Lower lobe of right lung (tissue), 2 donors: ENCODE results near the gene ABCG8. TPM values are rescaled to one million over a fixed set of nuclear protein-coding genes. Genes with fewer than 3 reads are reported as not detected.

ENCODE experiments used
- ATAC-seq, 2 donors: fragments of 200-7000 bp; cut with Tn5 transposase; one replicate each; pipeline ENCODE4 v1.9.1; 2020 to 2022; ENCODE audit warnings: mild to moderate bottlenecking in 2 of 2, moderate library complexity in 2 of 2
- DNase-seq: peaks from one replicate; pipeline ENCODE4 v3.0.0-alpha.2; 2020
- H3K27ac ChIP-seq: fragments of 200-600 bp; one replicate; pipeline ENCODE4 v1.8.0; 2022
- H3K27me3 ChIP-seq: fragments of 200-600 bp; one replicate; pipeline ENCODE4 v1.8.0; 2022; ENCODE audit warnings: low read depth
- H3K36me3 ChIP-seq: fragments of 200-600 bp; one replicate; pipeline ENCODE4 v1.8.0; 2022; ENCODE audit warnings: mild to moderate bottlenecking
- H3K4me1 ChIP-seq: fragments of 200-600 bp; one replicate; pipeline ENCODE4 v1.8.0; 2022
- H3K4me3 ChIP-seq: fragments of 200-600 bp; one replicate; pipeline ENCODE4 v1.8.0; 2022; ENCODE audit warnings: mild to moderate bottlenecking
- H3K9me3 ChIP-seq: fragments of 200-600 bp; one replicate; pipeline ENCODE4 v1.8.0; 2022
- CTCF ChIP-seq: fragments of 200-600 bp; IDR thresholded peaks from one replicate; pipeline ENCODE4 v1.8.0; 2022; ENCODE audit warnings: antibody characterized with exemption, mild to moderate bottlenecking
- intact Hi-C: fragments of 100-400 bp; cut with DNase I; formaldehyde crosslinking; loops from one replicate; pipeline ENCODE4 v1.11.0; 2022
- total RNA-seq: library from RNA; stranded (reverse); fragmentation: NEBNext Ultra II Directional; extraction: Animal tissue kit (Norgen Biotek cat#: 25700); gene quantifications from one replicate; pipeline ENCODE4 v1.2.1, GENCODE V29; 2021
- donor health status: DM: no; HTN: yes; CAD: no; lungs with severe emphysema.

Gene ABCG8
- total RNA-seq, 1 donor from 2014 or later: not detected

- intact Hi-C loops: no loop called here
Measured at GRCh38 chr2:43819491-43820163, 19.1 kb upstream of the ABCG8 start.

GRCh38 chr2:43822839-43823238 lies 15.9 kb upstream of the ABCG8 start:
- intact Hi-C loops: no loop called here
- Histone ChIP-seq H3K36me3 (no peaks in the 10 kb centered on the region), H3K4me1 (no peaks in the 10 kb centered on the region), H3K9me3 (no peaks in the 10 kb centered on the region), H3K4me3 (no peak overlapping the region), H3K27me3 (no peaks in the 10 kb centered on the region), H3K27ac (no peak overlapping the region)
- DNase-seq (no peak), ATAC-seq (no peak)
- no peak for TF ChIP-seq CTCF

More at GRCh38 chr2:43819491-43820163, 19.1 kb upstream of the ABCG8 start:
- no peak overlapping the region for H3K27ac ChIP-seq
- H3K27me3 ChIP-seq: no peaks in the 10 kb centered on the region
- H3K4me3 ChIP-seq: no peak overlapping the region
- H3K36me3 ChIP-seq: no peaks in the 10 kb centered on the region
- no peak for TF ChIP-seq CTCF
- no peak for ATAC-seq
- DNase-seq: no peak
- H3K9me3 ChIP-seq: no peaks in the 10 kb centered on the region
- no peaks in the 10 kb centered on the region for H3K4me1 ChIP-seq

- H3K4me3 ChIP-seq: no peak overlapping the region
- no peaks in the 10 kb centered on the region for H3K36me3 ChIP-seq
- H3K4me1 ChIP-seq: no peaks in the 10 kb centered on the region
- H3K27me3 ChIP-seq: no peaks in the 10 kb centered on the region
- DNase-seq: no peak
- no peak for ATAC-seq
- no peak overlapping the region for H3K27ac ChIP-seq
- intact Hi-C loops: no loop called here
- no peak for TF ChIP-seq CTCF
- no peaks in the 10 kb centered on the region for H3K9me3 ChIP-seq
Measured at GRCh38 chr2:43823751-43824150, 15.0 kb upstream of the ABCG8 start.

- Histone ChIP-seq H3K27me3 (peaks cover 3% of the 10 kb centered on the region), H3K9me3 (no peaks in the 10 kb centered on the region), H3K27ac (no peak overlapping the region), H3K4me3 (no peak overlapping the region), H3K36me3 (no peaks in the 10 kb centered on the region), H3K4me1 (no peaks in the 10 kb centered on the region)
- intact Hi-C loops: no loop called here
- ATAC-seq (no peak), DNase-seq (no peak)
- TF ChIP-seq CTCF: no peak
Measured at GRCh38 chr2:43824512-43824911, 14.3 kb upstream of the ABCG8 start.

GRCh38 chr2:43824951-43825493 lies 13.7 kb upstream of the ABCG8 start:
- Histone ChIP-seq H3K4me3 (no peak overlapping the region), H3K36me3 (no peaks in the 10 kb centered on the region), H3K27me3 (peaks cover 8% of the 10 kb centered on the region), H3K27ac (no peak overlapping the region), H3K9me3 (no peaks in the 10 kb centered on the region), H3K4me1 (no peaks in the 10 kb centered on the region)
- ATAC-seq: no peak
- no peak for TF ChIP-seq CTCF
- no peak for DNase-seq
- intact Hi-C loops: no loop called here
